NCI-H69 (cell line): ENCODE data around the gene CCDC88C.
A peak's percentile ranks its signal among the peaks of the same experiment; 100 is the strongest.

Source experiments
- DNase-seq: peaks from one replicate; lab custom pipeline; 2025; lab: John Stamatoyannopoulos, UW

CCDC88C gene

DNA sequence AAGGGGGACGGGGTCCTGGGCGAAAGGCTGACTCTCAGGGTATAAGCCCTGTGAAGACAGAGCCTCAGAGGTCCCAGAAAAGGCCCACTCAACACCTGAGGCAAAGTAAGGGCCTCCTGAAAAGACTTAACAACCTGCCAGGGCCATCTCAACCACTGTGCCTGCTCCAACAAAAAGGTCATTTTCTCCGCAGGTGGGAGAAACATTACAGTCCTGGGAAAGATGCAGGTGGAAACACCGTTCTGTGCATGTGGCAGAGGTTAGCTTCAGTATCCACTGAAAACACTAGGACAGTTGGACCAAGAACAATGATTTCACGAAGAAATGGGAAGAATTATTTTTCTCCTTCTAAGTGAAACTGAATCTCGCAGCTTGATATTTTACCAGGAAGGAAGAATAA, 50.9 kb downstream of the CCDC88C start:
- peak; percentile 53 for DNase-seq

GRCh38 chr14:91365552-91365951, 52.1 kb downstream of the CCDC88C start:
- no peak for DNase-seq

- DNase-seq = no peak
Observed at GRCh38 chr14:91364524-91365270, 52.9 kb downstream of the CCDC88C start.

- no peak for DNase-seq
Observed at GRCh38 chr14:91363776-91364523, 53.7 kb downstream of the CCDC88C start.

DNA sequence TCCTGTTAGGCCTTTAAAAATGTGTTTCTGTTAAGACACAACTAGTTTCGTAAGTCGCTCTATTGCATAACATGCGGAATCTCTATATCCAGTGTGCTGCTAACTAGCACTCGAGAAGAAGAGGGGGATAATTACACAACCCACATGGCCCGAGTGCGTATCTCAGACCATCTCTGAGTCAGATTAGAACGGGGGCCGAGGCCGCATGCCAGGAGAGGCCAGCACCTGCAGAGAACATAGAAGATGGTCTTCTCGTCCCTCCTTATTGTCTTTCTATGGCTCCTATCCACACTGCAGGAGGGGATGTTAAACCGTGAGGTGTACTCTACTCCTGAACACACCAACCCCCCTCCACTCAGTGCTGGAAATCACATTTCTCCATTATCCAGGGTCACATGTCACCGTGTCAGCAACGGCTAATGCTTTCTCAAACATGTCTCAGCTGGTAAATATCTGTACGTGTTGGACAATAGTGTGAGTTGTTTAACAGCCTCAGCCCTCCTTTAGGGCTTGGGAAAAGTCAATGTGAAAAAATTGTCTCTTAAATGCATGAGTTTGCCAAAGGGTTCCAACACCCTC, 56.3 kb downstream of the CCDC88C start:
- DNase-seq = peak; percentile 72

- no peak for DNase-seq
Observed at GRCh38 chr14:91360490-91361232, 57.0 kb downstream of the CCDC88C start.

- DNase-seq = peak; percentile 27
Observed at GRCh38 chr14:91358654-91359220, 58.9 kb downstream of the CCDC88C start.

- DNase-seq = no peak
Observed at GRCh38 chr14:91358025-91358319, 59.6 kb downstream of the CCDC88C start.

DNA sequence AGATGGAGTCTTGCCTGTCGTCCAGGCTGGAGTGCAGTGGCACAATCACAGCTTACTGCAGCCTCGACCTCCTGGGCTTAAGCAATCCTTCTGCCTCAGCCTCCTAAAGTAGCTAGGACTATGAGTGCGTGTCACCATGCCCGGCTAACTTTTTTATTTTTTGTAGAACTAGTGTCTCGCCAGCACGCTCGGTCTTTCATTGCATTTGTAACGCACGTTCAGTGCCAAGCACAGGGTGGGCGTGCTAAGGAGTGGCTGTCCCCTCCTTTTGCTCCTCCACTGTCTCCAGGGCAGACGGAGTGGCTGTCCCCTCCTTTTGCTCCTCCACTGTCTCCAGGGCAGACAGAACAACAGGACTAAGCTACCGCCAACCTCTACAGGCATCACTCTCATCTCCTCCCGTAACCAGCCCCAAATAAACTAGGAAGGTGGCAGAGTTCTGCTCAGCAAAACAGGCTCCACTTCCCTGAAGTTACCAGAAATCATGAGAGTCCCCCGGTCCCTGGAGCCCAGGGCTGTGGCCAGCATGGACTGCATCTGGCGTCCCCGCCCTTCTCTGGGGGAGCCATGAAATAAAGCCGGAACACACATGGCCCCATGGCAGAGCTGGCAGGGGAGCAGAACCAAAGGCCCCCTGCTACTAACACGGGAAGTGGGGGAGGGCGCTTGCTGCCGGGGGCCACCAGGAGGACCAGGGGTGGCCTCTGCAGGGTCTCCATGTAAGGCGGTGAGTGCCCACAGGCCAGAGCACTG, 60.2 kb downstream of the CCDC88C start:
- DNase-seq = no peak

DNA sequence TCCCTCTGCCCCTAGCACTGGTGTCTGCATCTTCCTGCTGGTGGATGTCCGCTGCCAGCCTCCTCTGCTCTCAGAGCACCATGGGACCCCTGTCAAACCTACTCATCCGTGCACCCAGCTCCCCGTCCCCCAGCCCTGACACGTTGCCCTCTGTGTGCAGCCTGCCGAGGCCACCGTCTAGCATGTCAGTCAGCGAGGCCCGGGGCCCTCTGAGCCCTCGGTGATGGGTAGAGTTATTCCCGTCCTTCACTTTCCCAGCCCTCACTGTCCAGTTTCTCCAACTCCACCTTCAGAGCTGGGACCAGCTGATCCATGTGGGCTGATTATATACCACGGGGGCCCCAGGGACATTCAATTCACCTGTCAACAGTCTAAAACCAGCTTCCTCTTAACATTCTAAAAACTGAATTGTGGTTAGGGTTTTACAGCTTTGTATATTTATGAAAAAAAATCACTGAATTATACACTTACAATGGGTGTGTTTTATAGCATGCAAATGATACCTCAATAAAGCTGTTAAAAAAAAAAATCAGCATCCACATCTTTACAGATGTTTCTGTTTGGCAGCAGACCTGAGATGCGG, 61.3 kb downstream of the CCDC88C start:
- DNase-seq = no peak

DNA sequence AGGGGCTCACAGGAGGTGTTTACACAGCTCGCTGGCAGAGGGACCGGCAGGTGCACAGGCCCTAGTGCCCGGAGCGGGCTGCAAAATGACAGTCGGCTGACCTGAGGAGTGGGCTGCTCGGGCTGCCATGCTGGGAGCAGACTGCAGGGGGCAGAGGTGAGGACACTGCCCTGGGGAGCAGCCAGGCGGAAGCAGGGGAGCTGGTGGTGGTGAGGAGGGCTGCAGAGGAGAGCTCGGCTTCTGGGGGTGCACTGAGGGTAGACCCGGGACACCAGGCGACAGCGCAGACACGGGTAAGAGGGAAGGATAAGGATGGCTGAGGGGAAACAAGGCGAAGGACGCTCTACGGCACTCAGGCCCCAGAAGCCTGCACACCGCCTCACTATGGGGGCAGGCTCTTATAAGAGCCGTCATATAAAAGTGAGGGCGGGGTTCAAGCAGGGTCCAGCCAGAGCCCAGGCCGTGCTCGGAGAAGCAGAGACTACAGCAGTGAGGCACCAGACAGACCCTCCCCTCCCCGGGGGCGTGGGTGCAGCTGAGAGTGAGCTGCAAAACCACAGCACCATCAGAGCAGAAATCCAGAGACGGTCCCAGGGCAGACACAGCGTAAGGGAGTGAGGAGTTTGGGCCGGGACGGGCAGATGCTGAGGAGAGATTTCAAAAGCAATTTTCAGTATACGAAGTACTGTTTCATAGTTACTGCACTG, 62.5 kb downstream of the CCDC88C start:
- DNase-seq = peak; percentile 79

- DNase-seq = no peak
Observed at GRCh38 chr14:91354221-91354916, 63.3 kb downstream of the CCDC88C start.

GRCh38 chr14:91352728-91353692, 64.6 kb downstream of the CCDC88C start:
- DNase-seq = no peak

GRCh38 chr14:91352053-91352452, 65.6 kb downstream of the CCDC88C start:
- DNase-seq = no peak

GRCh38 chr14:91351512-91351862, 66.1 kb downstream of the CCDC88C start:
- DNase-seq = no peak

DNA sequence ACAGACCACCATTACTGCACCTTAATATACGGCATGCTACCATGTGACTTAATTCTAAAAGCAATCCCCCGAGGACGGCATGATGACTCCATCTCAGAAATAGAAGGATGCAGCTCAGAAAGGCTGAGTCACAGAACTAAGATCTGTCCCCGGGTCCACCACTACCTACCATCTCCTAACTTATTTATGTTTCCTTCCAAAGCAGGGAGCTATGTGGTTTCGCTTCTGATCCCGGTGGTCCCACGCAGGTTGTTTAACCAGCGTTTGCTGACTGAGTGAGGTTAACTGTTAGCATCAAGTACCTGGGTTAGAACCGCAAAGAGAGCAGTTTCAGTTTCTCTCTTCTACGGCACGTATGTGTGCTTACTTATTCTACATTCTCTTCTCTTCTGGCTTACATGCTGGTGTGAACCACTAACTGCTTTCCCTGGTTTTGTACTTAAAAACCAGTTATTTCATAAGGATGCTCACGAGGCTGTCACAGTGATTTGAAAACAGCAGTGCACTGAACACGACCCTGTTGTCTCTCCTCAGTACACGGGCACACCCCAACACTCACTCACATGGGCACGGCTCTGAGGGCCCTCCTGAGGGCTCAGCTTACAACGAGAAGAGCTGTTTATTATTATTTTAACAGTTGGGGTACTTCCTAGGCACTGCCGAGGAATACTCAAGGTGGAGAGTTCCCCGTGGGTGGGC, 66.7 kb downstream of the CCDC88C start:
- no peak for DNase-seq

DNA sequence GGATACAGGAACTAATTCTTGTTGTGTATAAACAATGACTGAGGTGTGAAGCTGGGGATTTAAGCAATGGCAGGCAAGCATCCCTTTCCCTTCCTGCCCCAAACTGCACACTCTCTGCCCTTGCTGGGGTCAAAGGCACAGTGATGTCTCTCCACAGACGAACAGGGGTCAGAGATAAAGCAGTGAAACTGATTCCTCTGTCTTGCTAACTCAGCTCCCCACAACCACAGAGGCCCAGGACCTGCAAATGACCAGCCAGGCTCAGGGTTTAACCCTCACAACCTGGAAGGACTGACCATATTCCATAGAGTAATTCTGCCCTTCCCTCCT, 67.2 kb downstream of the CCDC88C start:
- DNase-seq = no peak

DNA sequence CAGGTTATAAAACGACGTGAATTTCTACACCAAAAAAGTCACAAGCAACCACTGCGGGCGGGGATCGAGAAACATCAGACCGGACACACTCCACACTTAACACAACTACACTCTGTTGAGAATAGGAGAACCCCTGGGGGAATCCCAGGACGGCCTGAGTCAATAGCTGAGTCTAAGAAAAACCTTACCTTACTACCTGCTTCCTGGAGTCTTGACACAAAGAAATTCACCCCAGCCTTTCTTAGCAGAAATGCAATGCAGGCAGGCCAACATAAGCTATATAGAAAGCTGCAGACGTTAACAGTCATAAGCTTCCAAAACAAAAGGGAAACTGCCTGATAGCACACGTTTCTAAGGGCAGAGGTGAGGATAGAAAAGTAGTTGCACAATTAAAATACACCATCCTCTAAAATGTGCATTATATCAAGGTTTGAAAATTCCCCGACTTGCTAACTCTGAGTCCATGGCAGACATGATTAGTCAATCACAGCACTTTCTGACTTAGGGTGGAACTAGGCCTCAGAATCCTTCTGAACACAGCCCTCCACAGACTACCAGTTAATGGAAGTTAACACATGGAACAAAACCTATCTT, 68.0 kb downstream of the CCDC88C start:
- DNase-seq = no peak
